OCI-LY7 (cell line): Measurements from ENCODE around the gene CELF2.

Experiments used
- EZH2phosphoT487 ChIP-seq: fragments of 200-600 bp; sonication (generic); IDR thresholded peaks from 2 replicates; pipeline ENCODE4 v1.6.1; 2018; ENCODE audit warnings: low read depth, borderline replicate concordance, mild to moderate bottlenecking, mixed run types, antibody characterized with exemption, low read length, moderate library complexity, mixed read lengths
- TF ChIP-seq, protein P1 (sequence below): fragments of 200-600 bp; sonication (generic); conservative IDR thresholded peaks from 2 replicates; pipeline ENCODE4 v1.5.1; 2014; ENCODE audit warnings: mild to moderate bottlenecking, antibody characterized with exemption, low read length, moderate library complexity, mixed read lengths

DNA sequence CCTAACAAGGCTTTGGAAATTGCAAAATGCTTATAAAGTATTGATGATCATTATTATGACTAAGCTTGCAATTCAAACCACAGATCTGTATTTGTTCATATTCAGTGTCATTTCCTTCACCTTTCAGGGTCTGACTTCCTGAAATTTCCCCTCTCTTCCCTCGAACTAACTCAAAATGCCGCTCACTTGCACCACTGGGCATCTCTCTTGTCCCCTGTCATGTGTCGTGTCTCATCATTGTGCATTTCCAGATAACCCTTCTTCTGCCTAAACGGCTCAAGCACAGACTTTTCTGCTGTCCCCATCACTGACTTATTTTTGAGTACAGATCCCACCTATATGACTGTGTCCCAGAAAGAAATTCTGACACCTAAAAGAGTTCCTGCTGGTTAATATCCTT, 41.0 kb upstream of the CELF2 start:
- TF ChIP-seq, protein P1, sequence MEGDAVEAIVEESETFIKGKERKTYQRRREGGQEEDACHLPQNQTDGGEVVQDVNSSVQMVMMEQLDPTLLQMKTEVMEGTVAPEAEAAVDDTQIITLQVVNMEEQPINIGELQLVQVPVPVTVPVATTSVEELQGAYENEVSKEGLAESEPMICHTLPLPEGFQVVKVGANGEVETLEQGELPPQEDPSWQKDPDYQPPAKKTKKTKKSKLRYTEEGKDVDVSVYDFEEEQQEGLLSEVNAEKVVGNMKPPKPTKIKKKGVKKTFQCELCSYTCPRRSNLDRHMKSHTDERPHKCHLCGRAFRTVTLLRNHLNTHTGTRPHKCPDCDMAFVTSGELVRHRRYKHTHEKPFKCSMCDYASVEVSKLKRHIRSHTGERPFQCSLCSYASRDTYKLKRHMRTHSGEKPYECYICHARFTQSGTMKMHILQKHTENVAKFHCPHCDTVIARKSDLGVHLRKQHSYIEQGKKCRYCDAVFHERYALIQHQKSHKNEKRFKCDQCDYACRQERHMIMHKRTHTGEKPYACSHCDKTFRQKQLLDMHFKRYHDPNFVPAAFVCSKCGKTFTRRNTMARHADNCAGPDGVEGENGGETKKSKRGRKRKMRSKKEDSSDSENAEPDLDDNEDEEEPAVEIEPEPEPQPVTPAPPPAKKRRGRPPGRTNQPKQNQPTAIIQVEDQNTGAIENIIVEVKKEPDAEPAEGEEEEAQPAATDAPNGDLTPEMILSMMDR, result no peak
- no peak for TF ChIP-seq EZH2phosphoT487
